T1000 (cell line): ENCODE results near the gene TLN1.

ENCODE experiments used
- DNase-seq: peaks from one replicate; lab custom pipeline; 2025; ENCODE audit warnings: mixed read lengths; lab: John Stamatoyannopoulos, UW

Gene TLN1

DNA sequence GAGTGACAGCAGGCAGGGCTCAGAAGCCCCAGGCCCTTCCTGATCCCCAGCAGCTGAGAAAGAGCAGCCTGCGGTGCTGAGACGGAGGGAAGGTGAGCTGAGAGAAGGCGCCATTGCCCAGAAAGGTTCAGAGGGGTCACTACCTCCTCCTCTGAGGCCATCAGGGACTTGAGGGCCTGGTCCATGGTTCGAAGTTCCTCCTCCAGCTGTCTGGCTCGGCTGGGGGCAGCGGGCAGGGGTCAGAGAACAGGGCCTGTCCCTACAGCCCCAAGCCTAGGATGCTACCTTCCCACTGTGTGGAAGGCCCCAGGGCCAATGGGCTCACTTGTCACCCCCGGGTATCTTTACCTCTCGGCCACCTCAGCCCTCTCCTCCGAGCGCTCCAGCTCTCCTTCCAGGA is 47.1 kb downstream of the TLN1 start:
- no peak for DNase-seq

DNA sequence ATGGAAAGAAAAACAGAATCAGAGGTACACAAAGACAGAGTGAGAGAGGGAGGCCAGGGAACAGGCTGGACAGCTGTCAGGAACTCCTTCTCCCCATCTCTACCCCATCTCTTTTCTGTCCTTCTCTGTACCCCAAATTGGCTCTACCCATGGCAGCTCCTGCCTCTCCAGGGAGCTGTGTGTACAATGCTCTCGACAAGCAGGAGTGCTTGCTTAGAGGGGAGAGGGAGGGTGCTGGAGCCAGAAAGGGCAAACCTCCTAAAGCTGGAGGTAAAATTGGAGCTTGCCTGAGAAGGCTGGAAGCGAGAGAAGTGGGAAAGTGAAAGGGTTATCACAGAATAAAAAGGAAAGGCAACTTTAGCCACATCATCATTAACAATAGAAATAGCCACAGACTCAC is 48.7 kb downstream of the TLN1 start:
- no peak for DNase-seq

DNA sequence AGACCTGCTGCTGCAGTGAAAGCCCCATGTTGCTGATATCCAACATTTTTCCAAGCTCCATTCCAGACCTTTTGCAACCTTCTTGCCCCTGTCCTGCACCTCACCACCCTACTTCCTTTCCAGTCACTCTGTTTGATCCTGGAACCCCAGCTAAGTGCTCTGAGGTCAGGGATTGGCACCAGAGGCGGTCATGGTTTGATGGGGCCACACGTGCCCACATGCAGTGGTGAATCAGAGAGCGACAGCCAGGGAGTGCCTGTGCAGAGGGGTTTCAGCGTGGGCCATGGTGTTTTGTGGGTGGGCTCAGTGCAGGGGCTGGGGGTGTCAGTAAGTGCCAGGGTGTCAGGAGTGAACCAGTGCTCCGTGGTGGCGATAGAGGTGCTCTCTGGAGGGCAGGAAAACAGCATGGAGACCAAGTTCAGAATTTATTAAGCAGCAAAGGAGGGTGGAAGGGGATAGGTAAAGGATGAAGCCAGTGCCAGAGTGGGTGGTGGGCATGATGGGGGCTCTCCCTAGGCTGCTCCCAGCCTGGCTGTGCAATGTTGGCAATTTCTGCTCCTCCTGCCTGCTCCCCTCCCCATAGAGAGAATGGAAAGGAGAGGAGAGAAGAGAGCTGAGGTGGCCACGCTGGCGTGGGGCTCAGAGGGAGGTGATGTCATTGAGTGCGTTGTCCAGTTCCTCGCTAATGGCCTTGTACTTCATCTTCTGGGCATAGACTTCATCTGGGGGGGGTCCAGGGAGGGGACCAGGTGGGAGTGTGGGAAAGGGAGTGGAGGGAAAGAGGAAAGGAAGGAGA is 49.3 kb downstream of the TLN1 start:
- no peak for DNase-seq

DNA sequence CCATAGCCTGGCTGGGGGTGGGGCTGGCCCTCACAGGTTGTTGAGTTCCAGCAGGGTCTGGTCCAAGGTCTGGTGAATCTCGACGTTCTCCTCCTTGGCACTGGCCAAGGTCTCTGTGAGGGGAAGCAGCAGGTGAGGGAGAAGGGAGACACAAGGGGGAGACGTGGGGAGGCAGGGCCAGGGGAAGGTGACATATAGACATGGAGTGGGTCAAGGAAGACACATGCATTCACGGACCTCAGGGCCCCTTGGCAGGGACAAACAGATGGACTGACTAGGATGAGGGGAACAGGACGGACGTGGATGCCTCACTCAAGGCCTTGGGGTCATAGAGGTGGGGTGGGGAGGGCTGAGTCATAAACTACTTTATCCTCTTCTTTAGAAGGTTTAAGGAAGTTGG is 49.9 kb downstream of the TLN1 start:
- no peak for DNase-seq

DNA sequence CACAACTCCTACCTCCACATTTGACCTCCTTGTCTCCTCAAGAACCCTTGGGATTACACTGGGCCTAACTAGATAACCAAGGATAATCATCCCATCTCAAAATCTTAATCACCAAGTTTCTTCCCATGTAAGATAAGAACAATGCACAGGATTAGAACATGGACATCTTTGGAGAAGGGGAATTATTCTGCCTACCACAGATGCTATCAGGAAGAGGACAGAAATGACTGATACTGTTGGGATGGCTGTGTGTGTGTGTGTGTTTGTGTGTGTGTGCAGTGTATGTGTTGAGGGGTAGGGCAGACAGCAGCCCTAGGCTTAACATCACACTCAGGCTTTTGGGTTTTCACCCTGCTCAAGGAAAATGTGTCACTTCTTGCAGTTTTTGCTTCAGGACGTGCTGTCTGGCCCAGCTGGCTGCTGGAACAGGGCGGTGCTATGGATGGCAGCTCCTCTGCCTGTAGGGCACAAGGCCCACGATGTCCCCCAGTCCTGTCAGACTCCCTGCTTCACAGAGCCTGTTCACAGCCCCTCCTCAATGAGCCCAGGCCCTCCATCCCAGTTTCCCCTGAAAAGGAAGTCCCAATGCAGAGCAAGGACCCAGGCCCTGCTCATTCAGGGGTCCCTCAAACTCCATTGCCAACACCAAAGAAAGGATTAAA is 50.5 kb downstream of the TLN1 start:
- no peak for DNase-seq

DNA sequence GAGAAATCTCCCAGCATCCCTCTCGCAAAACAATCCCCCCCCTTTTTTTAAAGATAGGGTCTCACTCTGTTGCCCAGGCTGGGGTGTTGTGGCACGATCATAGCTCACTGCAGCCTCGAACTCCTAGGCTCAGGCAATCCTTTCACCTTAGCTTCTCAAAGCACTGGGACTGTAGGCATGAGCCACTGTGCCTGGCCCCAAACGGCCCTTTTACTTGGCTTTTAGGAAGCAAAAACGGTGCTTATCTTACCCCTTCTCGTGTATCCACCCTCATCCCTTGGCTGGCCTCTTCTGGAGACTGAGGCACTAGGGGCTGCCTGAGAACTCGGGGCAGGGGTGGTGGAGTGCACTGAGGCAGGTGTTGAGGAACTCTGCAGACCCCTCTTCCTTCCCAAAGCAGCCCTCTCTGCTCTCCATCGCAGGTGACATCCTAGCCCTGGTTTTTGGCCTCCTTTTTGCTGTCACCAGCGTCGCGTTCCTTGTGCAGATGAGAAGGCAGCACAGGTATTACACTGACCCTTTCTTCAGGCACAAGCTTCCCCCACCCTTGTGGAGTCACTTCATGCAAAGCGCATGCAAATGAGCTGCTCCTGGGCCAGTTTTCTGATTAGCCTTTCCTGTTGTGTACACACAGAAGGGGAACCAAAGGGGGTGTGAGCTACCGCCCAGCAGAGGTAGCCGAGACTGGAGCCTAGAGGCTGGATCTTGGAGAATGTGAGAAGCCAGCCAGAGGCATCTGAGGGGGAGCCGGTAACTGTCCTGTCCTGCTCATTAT is 51.5 kb downstream of the TLN1 start:
- DNase-seq: no peak

DNA sequence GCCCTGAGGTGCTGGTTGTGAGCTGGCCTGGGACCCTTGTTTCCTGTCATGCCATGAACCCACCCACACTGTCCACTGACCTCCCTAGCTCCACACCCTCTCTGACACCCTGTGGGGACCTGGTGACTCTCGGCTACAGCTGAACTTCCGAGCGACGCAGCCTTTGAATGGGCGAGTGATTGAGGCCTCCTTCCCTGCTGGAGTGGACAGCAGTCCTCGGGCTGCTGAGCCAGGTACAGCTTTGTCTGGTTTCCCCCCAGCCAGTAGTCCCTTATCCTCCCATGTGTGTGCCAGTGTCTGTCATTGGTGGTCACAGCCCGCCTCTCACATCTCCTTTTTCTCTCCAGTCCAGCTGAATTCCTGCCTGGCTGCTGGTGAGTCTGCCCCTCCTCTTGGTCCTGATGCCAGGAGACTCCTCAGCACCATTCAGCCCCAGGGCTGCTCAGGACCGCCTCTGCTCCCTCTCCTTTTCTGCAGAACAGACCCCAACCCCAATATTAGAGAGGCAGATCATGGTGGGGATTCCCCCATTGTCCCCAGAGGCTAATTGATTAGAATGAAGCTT is 52.1 kb downstream of the TLN1 start:
- no peak for DNase-seq

DNA sequence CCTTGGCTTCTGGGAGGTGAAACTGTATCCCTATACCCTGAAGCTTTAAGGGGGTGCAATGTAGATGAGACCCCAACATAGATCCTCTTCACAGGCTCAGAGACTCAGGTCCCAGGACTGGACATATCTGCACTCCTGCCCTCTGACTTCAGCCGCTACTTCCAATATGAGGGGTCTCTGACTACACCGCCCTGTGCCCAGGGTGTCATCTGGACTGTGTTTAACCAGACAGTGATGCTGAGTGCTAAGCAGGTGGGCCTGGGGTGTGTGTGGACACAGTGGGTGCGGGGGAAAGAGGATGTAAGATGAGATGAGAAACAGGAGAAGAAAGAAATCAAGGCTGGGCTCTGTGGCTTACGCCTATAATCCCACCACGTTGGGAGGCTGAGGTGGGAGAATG is 52.9 kb downstream of the TLN1 start:
- no peak for DNase-seq

DNA sequence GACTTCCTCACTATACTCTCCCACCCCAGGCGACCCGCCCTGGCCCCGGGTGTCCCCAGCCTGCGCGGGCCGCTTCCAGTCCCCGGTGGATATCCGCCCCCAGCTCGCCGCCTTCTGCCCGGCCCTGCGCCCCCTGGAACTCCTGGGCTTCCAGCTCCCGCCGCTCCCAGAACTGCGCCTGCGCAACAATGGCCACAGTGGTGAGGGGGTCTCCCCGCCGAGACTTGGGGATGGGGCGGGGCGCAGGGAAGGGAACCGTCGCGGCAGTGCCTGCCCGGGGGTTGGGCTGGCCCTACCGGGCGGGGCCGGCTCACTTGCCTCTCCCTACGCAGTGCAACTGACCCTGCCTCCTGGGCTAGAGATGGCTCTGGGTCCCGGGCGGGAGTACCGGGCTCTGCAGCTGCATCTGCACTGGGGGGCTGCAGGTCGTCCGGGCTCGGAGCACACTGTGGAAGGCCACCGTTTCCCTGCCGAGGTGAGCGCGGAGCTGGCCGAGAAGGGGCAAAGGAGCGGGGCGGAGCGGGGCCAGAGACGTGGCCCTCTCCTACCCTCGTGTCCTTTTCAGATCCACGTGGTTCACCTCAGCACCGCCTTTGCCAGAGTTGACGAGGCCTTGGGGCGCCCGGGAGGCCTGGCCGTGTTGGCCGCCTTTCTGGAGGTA is 56.1 kb downstream of the TLN1 start:
- DNase-seq: no peak

DNA sequence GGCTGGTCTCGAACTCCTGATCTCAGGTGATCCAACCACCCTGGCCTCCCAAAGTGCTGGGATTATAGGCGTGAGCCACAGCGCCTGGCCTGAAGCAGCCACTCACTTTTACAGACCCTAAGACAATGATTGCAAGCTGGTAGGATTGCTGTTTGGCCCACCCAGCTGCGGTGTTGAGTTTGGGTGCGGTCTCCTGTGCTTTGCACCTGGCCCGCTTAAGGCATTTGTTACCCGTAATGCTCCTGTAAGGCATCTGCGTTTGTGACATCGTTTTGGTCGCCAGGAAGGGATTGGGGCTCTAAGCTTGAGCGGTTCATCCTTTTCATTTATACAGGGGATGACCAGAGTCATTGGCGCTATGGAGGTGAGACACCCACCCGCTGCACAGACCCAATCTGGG is 56.8 kb downstream of the TLN1 start:
- DNase-seq: no peak

DNA sequence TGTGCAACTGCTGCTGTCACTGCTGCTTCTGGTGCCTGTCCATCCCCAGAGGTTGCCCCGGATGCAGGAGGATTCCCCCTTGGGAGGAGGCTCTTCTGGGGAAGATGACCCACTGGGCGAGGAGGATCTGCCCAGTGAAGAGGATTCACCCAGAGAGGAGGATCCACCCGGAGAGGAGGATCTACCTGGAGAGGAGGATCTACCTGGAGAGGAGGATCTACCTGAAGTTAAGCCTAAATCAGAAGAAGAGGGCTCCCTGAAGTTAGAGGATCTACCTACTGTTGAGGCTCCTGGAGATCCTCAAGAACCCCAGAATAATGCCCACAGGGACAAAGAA is 58.0 kb downstream of the TLN1 start:
- no peak for DNase-seq

DNA sequence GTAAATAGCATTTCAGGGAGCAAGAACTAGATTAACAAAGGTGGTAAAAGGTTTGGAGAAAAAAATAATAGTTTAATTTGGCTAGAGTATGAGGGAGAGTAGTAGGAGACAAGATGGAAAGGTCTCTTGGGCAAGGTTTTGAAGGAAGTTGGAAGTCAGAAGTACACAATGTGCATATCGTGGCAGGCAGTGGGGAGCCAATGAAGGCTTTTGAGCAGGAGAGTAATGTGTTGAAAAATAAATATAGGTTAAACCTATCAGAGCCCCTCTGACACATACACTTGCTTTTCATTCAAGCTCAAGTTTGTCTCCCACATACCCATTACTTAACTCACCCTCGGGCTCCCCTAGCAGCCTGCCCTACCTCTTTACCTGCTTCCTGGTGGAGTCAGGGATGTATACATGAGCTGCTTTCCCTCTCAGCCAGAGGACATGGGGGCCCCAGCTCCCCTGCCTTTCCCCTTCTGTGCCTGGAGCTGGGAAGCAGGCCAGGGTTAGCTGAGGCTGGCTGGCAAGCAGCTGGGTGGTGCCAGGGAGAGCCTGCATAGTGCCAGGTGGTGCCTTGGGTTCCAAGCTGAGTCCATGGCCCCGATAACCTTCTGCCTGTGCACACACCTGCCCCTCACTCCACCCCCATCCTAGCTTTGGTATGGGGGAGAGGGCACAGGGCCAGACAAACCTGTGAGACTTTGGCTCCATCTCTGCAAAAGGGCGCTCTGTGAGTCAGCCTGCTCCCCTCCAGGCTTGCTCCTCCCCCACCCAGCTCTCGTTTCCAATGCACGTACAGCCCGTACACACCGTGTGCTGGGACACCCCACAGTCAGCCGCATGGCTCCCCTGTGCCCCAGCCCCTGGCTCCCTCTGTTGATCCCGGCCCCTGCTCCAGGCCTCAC is 58.6 kb downstream of the TLN1 start, which contains the start of gene CA9:
TSS of gene CA9 (plus strand) at position 797 of the 893 bp plus-strand sequence. CDS start at position 829, 32 bp downstream.
- DNase-seq: no peak

DNA sequence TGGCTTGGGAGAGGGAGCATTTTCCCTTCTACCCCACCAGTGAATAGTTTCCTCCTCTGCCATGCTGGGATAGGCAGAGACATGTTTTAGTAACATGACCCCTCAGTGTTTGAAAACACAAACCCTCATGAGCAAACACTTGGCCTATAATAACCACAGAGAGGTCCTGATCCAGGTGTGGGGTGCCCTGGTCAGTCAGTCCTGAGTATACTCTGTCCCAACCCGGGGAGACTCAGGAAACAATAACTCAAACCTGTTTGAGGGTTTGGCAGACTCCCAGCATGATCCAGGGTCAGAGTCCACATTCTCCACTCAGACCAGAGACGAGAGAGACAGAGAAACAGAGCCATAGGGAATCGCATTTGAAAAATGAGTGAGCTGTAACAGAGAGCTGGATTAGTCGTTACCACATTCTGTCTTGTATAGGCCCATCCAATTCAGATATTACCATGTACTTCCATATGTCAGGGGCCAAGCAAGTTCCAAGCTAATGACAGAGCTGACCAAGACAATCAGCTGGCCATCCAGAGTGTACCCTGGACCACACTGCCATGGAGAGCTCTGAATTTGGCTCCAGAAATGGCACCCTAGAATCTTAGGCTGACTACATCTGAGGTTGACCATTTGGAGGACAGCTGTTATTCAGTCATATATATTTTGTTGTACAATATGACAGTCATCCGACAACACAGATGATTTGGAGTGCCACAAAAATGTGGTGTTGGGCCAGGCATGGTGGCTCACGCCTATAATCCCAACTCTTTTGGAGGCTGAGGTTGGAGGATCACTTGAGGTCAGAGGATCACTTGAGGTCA is 62.5 kb downstream of the TLN1 start:
- DNase-seq: no peak

DNA sequence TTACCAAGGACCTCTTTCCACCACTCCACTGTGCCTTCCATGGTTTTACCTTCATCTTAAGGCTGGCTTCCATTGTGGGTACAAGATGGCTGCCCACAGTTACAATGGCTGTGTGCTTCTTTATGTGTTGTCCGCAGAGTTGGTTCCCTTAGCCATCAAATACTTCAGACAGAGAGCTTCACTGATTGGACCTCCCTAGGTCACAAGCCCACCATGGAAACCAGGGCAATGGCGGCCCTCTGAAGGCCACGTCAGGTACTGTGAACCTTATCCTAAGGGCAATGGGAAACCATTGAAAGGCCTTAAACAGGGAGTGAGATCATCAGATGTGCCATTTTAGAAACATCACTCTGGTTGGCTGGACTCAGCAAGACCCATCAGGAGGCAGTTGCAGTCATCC is 64.1 kb downstream of the TLN1 start:
- DNase-seq: no peak

DNA sequence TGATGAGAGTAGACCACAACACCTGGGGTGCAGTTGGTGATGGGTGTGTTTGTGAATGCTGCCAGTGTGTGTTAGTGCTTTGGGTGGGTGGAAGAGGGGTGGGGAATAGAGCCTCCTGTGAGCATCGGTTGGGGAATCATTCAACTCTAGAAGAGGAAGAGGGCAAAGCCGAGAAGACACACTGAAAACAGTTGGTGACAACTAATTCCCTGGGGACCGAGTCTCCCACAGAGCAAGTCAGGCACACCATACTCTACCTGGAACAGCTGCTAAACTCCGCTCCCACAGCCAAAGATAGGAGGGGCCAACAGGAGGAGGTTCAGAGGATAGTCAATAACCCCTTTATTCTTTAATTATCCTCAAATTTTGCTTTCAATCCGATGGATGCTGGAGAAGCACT is 65.4 kb downstream of the TLN1 start:
- DNase-seq: no peak

DNA sequence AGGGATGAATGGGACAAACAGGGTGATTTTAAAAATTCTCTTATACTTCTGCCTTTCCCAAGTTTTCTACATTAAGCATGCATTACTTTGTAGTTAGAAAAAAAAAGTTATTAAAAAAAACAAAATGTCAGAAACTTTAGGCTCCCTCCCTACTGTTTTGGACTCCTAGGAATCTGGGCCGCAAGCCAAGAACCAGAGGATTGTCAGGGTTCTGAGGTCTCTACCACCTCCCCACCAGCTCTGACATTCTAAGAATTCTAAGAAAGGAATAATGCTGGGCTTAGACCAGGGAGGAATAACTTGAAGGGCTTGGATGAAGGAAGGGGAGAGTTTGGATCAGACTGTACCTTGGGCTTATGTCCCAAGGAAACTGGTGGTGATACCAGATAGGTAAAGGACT is 66.0 kb downstream of the TLN1 start:
- DNase-seq: no peak

DNA sequence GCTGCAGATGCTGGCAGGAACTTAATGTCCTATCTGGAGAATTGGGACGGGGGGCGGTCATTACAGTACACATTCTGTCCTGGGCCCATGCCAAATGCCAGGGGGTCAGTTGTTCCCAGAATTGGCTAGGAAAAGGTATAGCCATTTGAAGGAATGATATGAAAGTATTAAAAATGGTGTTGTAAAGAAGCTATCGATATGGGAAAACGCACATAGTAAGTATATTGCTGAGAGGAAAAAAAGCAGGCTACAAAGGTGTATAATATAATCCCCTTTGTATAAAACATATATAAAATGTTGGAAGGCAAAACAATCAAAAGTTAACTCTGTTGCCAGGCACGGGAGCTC is 66.5 kb downstream of the TLN1 start:
- DNase-seq: no peak

DNA sequence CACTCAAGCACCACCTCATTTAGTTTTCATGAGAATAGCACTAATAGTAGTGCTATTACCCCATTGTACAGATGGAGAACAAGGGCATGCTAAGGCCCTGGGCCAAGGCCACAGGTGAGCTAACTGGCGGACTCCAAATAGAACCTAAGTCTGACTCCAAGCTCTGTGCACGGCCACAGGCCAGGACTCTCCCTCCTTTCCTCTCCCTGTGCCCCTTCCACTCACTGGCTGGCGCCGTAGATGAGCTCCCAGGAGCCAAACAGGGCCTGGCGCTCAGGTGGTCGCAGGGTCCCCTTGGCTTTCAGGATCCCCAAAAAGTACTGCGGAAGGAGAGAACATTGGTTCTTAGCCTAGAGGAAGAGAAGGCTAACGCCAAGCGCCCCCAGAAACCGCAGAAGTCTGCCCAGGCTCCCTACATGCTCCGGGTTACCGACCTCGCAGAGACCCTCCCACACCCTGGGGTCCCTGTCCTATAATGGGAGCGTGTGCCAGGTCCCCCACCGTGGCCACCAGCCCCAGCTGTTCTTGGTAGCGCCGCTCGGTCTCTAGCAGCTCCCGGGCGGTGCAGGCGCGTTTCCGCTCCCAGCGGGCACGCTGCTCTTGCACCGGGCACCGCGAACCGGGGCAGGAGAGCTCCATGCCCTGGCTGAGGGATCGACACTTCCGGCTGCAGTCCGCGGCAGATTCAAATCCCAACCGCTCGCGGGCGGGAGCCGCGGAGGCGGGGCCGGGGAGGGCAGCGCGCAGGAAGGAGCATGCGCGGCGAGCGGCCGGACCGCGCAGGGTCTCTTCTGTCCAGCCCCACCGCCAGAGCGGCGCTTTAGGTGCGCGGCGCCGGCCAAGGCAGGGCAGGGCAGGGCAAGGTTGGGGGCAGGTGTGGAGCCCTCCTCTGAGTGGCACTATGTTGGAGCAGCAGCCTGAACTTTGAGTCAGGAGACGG is 67.2 kb downstream of the TLN1 start, which contains the start of gene ARHGEF39:
TSS of gene ARHGEF39 (minus strand) at position 665 of the 940 bp plus-strand sequence. CDS start at position 639, 26 bp downstream.
- peak; percentile 53 for DNase-seq

DNA sequence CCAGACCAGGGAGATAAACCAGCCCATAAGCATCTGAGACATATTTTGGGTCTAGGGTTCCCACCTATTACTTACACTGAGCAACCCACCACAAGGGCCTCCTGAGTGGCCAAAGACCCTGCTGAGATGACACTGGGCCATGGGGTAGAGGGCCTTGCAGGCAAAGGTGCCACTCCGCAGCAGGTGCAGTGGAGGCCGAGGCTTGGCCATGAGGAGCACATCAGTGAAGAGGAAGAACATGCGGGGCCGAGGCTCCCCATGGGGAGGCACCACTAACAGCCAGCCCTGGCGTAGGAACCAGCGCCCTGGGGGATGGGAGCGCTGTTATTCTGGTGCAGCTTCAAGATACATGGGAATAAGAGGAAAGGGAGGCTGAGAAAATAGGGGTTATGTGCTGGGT is 69.6 kb downstream of the TLN1 start:
- no peak for DNase-seq
